ENCODE measurements around the gene EXOC7. TPM values are rescaled to one million over a fixed set of nuclear protein-coding genes. Genes with fewer than 3 reads are reported as not detected.
A peak's percentile ranks its signal among the peaks of the same experiment; 100 is the strongest.

Gene EXOC7
- total and polyA plus RNA-seq, 2 of the 8 experiments (the other 6 are each of a cell fraction or from before 2014, with no cell fraction given): 77.1 to 92.6 TPM

DNA sequence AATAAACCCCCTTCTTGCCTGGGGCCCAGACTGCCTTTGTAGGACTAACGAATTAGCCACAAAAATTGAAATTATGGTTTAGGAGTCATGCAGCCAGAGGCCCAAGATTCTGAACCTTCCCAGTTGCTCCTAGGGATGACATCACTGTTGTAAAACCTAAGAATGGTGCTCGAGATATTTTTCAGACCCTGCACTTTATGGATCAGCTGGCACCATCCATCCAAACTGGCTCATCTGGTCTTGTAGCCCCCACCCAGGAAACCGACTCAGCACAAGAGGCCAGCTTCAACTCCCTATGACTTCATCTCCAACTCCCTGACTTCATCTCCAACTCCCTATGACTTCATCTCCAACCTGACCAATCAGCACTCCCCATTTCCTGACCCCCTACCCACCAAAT lies 65.5 kb downstream of the EXOC7 start:
- Histone ChIP-seq H3K4me1 (replicated peaks in 1 of 4; ENCODE audit: control insufficient read depth in 3 of 4, insufficient read depth in 4 of 4, low read length in 3 of 4) (peaks cover 0 to 20% (median 8%) of the 10 kb centered on the region in 4 experiments; a peak in 6 of 7 replicates), H2BK12ac (ENCODE audit: low read depth, low read length) (no peak overlapping the region), H2BK15ac (ENCODE audit: low read length) (no peak overlapping the region), H4K91ac (replicated peaks; ENCODE audit: insufficient read length, low read length) (no peak overlapping the region), H3K27me3 (replicated peaks in 1 of 4; ENCODE audit: control insufficient read depth in 3 of 4, extremely low read depth in 1 of 4, insufficient read depth in 3 of 4, low read length in 3 of 4) (no peaks in the 10 kb centered on the region), H3K36me3 (ENCODE audit: control insufficient read depth in 2 of 4, insufficient read depth in 4 of 4, low read length in 3 of 4) (peaks cover 17 to 41% (median 31%) of the 10 kb centered on the region in 4 experiments), H3K23ac (ENCODE audit: insufficient read length) (no peak overlapping the region), H2BK20ac (ENCODE audit: low read length) (no peak overlapping the region), H4K20me1 (replicated peaks in 1 of 2; ENCODE audit: control insufficient read depth in 1 of 2, insufficient read depth in 2 of 2, low read length in 2 of 2) (peaks cover 0 to 5% of the 10 kb centered on the region in 2 experiments), H2BK120ac (replicated peaks; ENCODE audit: low read depth, low read length) (no peak overlapping the region), H3K79me2 (ENCODE audit: control insufficient read depth in 1 of 2, insufficient read depth in 2 of 2, low read length in 2 of 2) (no peaks in the 10 kb centered on the region), H3K4me2 (ENCODE audit: insufficient read depth in 1 of 2, low read depth in 2 of 2, low read length in 2 of 2) (no peak overlapping the region), H2AK5ac (ENCODE audit: low read depth, low read length) (no peak overlapping the region), H3K4ac (replicated peaks; ENCODE audit: insufficient read length, low read depth, low read length) (no peak overlapping the region), H3K18ac (ENCODE audit: extremely low read depth, low read length) (no peak overlapping the region), H3K9ac (replicated peaks in 1 of 4; ENCODE audit: extremely low read depth in 1 of 4, low read depth in 3 of 4, low read length in 3 of 4) (no peak overlapping the region), H3K9me3 (ENCODE audit: insufficient read depth in 2 of 2, low read depth in 1 of 2, low read length in 1 of 2) (no peaks in the 10 kb centered on the region), H3K56ac (replicated peaks; ENCODE audit: insufficient read length, low read depth, low read length) (no peak overlapping the region), H3K27ac (ENCODE audit: low read depth, low read length) (no peak overlapping the region), H3K4me3 (ENCODE audit: extremely low read depth in 1 of 4, insufficient read depth in 2 of 4, low read depth in 3 of 4, low read length in 4 of 4) (no peak overlapping the region), H4K5ac (ENCODE audit: insufficient read length, low read depth, low read length) (no peak overlapping the region), H4K8ac (ENCODE audit: extremely low read depth, insufficient read depth, low read length) (no peak overlapping the region), H3K14ac (ENCODE audit: insufficient read length) (no peak overlapping the region), H3K79me1 (ENCODE audit: low read depth, low read length) (no peaks in the 10 kb centered on the region), H2BK5ac (ENCODE audit: low read depth, low read length) (no peak overlapping the region), H3K23me2 (ENCODE audit: low read depth, low read length) (no peaks in the 10 kb centered on the region), H2AFZ (ENCODE audit: low read length) (no peak overlapping the region)
- CTCF ChIA-PET (ENCODE audit: partially characterized antibody): interaction anchor here (0.9 to 13.7 kb wide), 3 partner anchors 11 to 30 kb away, joined by 5 to 229 read pairs (median 5); partner anchors contain the start of gene CDK3
- WGBS, 2 experiments (ENCODE audit: extremely low coverage in 1 of 2, insufficient coverage in 1 of 2, insufficient read length in 1 of 2, insufficient replicate concordance in 2 of 2, low coverage in 1 of 2, low lambda C conversion rate in 2 of 2, missing lambda C conversion rate in 1 of 2): 96% methylated on average over 3 of the region's 3 CpGs; no CpG with 5 or more reads in 1 of the 2 experiments
- POLR2A ChIA-PET (ENCODE audit: partially characterized antibody): no interaction called here
- FAIRE-seq (no peak), DNase-seq (ENCODE audit: low read depth in 1 of 2, low spot score in 2 of 2) (no peak)
- TF ChIP-seq ZNF274 (IDR thresholded peaks at IDR 0.05; ENCODE audit: borderline replicate concordance, extremely low read depth, low read length) (no peak), CREB1 (IDR thresholded peaks at IDR 0.05) (peak; percentile 75; the same call in 1 of the 2 replicates)

All from H1 (cell line).